ENCODE data around the gene PRKAR1A. TPM values are rescaled to one million over a fixed set of nuclear protein-coding genes. Genes with fewer than 3 reads are reported as not detected.

Gene PRKAR1A
- total RNA-seq, 1 experiment from 2014 or later = 125 TPM

GRCh38 chr17:68541816-68542215 lies 29.6 kb downstream of the PRKAR1A start:
- DNase-seq (ENCODE audit: low read depth) = no peak

- DNase-seq (ENCODE audit: low read depth) = peak; percentile 32
Measured at GRCh38 chr17:68542698-68543463, 30.7 kb downstream of the PRKAR1A start.

GRCh38 chr17:68544111-68544915 lies 32.1 kb downstream of the PRKAR1A start:
- DNase-seq (ENCODE audit: low read depth) = no peak

DNA sequence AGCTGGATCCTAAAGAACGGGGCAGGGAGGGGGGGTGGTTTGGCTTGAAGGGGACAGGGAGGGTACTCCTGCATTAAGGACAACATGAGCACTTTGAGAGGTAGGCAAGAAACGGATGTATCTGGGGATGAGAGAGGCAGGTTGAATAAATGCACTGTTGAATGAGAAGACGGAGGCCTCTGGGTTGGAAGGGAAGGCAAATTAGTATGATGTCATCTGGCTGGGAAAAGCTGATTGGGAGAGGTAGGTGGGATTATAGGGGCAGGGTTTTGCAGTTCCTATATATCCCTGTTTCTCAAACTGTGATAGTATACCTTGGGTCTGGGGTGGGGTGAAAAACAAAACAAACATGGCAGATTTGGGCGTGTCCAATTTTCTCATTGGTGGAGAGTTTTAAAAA lies 44.3 kb downstream of the PRKAR1A start:
- DNase-seq (ENCODE audit: low read depth) = no peak

GRCh38 chr17:68559316-68559715 lies 47.1 kb downstream of the PRKAR1A start:
- no peak for DNase-seq (ENCODE audit: low read depth)

- DNase-seq (ENCODE audit: low read depth) = no peak
Measured at GRCh38 chr17:68560966-68561720, 48.9 kb downstream of the PRKAR1A start.

DNA sequence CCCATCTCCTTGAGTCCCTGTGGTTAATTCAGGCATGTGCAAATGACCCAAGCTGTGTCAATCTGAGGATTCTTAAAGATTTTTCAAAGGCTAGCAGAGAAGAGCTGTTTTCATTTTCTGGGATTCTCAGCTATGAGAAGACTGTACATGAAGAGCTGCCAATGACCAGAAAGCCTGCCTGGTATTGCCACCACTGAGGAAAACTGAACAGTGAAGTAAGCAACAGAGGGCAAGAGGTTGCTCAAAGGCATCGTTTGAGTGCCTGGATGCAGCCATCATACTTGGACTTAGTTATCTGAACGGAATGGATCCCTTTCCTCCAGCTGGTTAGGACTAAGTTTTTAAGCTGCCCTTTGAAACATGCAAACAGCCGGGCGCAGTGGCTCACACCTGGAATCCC lies 50.5 kb downstream of the PRKAR1A start:
- no peak for DNase-seq (ENCODE audit: low read depth)

GRCh38 chr17:68564415-68565111 lies 52.3 kb downstream of the PRKAR1A start:
- no peak for DNase-seq (ENCODE audit: low read depth)

- no peak for DNase-seq (ENCODE audit: low read depth)
Measured at GRCh38 chr17:68565661-68566441, 53.6 kb downstream of the PRKAR1A start.

GRCh38 chr17:68566442-68566738 lies 54.2 kb downstream of the PRKAR1A start:
- no peak for DNase-seq (ENCODE audit: low read depth)

DNA sequence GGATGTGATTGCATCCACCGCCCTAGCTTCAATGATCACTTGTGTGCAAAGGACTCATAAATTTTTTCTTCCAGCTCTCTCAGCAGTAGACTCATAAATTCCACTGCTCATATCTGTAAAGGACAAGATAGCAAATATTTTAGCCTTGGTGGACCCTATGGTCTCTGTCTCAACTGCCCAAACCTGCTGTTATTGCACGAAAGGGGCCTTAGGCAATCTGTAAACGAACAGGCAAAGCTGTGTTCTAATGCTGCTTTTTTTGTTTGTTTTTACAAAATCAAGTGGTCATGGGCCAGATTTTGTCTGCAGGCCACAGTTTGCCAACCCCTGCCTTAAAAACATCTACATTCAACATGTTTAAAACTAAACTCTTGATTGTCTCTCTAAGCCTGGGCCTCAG lies 54.8 kb downstream of the PRKAR1A start:
- no peak for DNase-seq (ENCODE audit: low read depth)

DNA sequence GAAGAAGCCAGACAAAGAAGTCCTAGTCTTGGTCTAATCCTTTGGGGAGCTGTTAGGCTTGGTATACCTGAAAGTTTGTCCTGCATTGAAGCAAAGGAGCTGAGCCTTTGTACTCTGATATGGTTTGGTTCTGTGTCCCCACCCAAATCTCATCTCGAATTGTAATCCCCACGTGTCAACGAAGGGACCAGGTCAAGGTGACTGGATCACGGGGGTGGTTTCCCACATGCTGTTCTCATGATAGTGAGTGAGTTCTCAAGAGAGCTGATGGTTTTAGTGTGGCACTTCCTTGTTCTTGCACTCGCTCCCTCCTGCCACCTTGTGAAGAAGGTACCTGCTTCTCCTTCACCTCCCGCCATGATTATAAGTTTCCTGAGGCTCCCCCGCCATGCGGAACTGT lies 55.4 kb downstream of the PRKAR1A start:
- DNase-seq (ENCODE audit: low read depth) = no peak

DNA sequence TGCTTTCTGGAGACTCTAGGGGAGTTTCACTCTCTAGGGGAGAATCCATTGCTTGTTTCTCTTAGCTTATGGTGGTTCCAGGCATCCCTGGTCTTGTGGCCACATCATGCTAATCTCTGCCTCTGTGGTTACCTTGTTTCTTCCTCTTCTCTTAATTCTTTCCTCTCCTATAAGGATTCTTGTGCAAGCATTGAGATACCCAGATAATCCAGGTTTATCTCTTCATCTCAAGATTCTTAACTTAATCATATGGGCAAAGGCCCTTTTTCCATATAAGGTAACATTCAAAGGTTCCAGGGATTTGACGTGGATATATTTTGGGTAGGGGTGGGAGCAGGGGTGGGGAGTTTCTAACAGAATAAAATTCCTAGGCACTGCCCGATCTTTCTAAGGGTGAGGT lies 56.4 kb downstream of the PRKAR1A start:
- no peak for DNase-seq (ENCODE audit: low read depth)

- DNase-seq (ENCODE audit: low read depth) = no peak
Measured at GRCh38 chr17:68569346-68569745, 57.1 kb downstream of the PRKAR1A start.

- no peak for DNase-seq (ENCODE audit: low read depth)
Measured at GRCh38 chr17:68570526-68570925, 58.3 kb downstream of the PRKAR1A start.

DNA sequence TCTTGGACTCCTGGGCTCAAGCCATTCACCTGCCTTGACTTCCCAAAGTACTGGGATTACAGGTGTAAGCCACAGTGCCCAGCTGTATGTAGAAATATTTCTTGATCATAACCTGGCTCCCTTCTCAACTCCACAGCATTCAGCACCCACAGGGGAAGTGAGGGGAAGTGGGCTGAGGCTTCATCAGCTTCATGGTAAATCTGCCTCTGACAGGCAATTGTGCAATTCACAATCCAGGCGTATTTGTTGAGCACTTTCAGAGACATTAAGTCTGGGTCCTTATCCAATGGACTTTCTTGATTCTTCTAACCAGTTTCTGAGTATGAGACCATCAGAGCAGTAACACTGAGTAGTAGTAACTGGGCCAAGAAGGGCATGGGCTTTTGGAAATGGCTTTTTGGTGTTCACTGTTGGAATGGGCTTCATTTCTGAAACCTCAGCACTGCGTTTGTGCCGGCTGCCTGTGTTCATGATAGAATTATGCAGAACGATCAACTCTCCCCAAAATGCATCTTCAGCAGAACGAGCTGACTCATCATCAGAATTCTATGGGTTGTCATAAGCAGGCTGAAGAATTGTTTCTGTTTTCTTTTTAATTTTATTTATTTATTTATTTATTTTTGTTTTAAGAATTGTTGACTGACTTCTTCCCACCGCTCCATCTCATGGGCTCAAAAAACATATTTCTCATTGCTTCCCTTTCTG lies 60.1 kb downstream of the PRKAR1A start:
- DNase-seq (ENCODE audit: low read depth) = no peak

- DNase-seq (ENCODE audit: low read depth) = no peak
Measured at GRCh38 chr17:68573338-68573737, 61.1 kb downstream of the PRKAR1A start.

DNA sequence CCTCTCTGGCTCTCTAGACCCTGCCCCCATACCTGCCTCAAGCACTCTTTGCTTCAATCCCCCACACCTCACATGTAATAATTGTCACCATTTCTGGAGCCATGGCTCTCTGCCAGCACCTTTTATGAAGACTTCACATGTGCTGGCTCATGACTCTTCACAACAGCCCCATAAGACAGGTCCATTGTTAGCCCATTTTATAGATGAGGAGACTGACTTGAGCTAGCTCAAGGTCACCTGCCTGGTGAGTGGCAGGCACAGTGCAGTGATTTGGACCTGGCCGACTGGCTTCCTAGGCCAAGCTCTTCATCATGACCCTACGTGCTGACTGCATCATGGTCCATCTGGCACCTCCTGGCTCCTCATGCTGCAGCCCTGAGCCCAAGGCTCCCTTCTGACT lies 63.9 kb downstream of the PRKAR1A start:
- no peak for DNase-seq (ENCODE audit: low read depth)

DNA sequence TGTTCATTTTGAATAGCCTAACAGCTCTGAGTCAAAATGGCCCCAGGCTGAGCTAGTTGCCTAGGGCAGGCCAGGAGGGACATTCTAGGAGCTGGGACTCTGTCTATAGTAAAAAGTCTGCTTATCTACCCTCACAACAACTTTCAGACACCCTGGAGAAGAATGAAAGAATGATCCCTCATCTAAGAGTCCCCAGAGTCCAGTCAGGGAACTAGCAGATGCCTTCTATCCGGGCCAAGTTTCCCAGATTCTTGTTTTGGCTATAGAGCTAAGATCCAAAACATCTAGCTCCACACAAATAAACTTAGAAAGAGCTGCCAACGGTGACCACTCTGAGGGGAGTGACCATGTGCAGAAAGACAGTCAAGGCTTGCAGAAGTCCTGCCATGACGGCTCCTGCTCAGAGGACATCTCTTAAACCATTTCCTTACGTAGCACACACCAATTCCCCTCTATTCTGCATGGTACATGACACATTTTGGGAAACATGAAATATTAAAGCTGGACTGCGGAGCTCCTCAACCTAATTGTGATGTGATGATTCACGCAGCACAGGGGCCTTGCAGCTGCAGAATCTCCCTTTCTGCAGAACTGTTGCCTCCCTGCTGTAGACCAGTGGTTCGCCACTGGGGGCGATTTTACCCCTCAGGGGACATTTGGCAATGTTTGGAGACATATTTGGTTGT lies 64.7 kb downstream of the PRKAR1A start:
- no peak for DNase-seq (ENCODE audit: low read depth)

- DNase-seq (ENCODE audit: low read depth) = no peak
Measured at GRCh38 chr17:68577497-68577821, 65.2 kb downstream of the PRKAR1A start.
